Liver (tissue), 9 donors: Measurements from ENCODE around the gene PTRH2. TPM values are rescaled to one million over a fixed set of nuclear protein-coding genes. Genes with fewer than 3 reads are reported as not detected.

ENCODE experiments used
- DNase-seq: peaks from one replicate; pipeline ENCODE4 v3.0.0-alpha.2; 2017; ENCODE audit warnings: low spot score
- H3K27ac ChIP-seq, 2 donors: one replicate each; pipeline ENCODE4 v1.7.0; 2013; ENCODE audit warnings: inconsistent platforms in 2 of 2, low read length in 2 of 2, control low read depth in 1 of 2, low read depth in 1 of 2, mild to moderate bottlenecking in 1 of 2
- H3K27me3 ChIP-seq, 4 donors: one replicate each; pipeline versions ENCODE4 v1.6.1 to v1.7.0; 2013; ENCODE audit warnings: low read length in 3 of 4, inconsistent platforms in 1 of 4, mild to moderate bottlenecking in 1 of 4, moderate library complexity in 1 of 4; ENCODE audit not compliant: control insufficient read depth in 4 of 4, insufficient read depth in 4 of 4
- H3K36me3 ChIP-seq, 4 donors: one replicate each; pipeline versions ENCODE4 v1.6.1 to v1.7.0; 2013; ENCODE audit warnings: low read length in 3 of 4, mild to moderate bottlenecking in 3 of 4, low read depth in 1 of 4, moderate library complexity in 1 of 4; ENCODE audit not compliant: control insufficient read depth in 4 of 4, insufficient read depth in 3 of 4
- H3K4me1 ChIP-seq, 4 donors: one replicate each; pipeline versions ENCODE4 v1.6.1 to v1.7.0; 2013; ENCODE audit warnings: low read length in 3 of 4, mild to moderate bottlenecking in 3 of 4, moderate library complexity in 1 of 4; ENCODE audit not compliant: control insufficient read depth in 4 of 4, insufficient read depth in 4 of 4
- H3K4me3 ChIP-seq, 3 donors: one replicate each; pipeline versions ENCODE4 v1.6.1 to v1.7.0; 2013; ENCODE audit warnings: low read length in 3 of 3, control low read depth in 1 of 3, low read depth in 1 of 3, mild to moderate bottlenecking in 1 of 3
- H3K9ac ChIP-seq, 2 donors: one replicate each; pipeline ENCODE4 v1.7.0; 2013; ENCODE audit warnings: low read length in 2 of 2, mild to moderate bottlenecking in 2 of 2, moderate library complexity in 2 of 2, control low read depth in 1 of 2, low read depth in 1 of 2
- H3K9me3 ChIP-seq, 4 donors: one replicate each; pipeline versions ENCODE4 v1.6.1 to v1.7.0; 2013; ENCODE audit warnings: low read length in 3 of 4; ENCODE audit not compliant: control insufficient read depth in 4 of 4
- ATF3 ChIP-seq: IDR thresholded peaks from 2 replicates; pipeline ENCODE4 v1.6.1; 2016; ENCODE audit warnings: antibody characterized with exemption
- EGR1 ChIP-seq, 2 donors: IDR thresholded peaks; 2 replicates each; pipeline ENCODE4 v1.6.1; 2016 to 2018; ENCODE audit warnings: antibody characterized with exemption in 2 of 2, low read depth in 2 of 2
- FOXA2 ChIP-seq: IDR thresholded peaks from 2 replicates; pipeline ENCODE4 v1.6.1; 2016; ENCODE audit warnings: antibody characterized with exemption
- HNF4A ChIP-seq, 2 donors: conservative IDR thresholded peaks; 2 replicates each; pipeline ENCODE4 v1.6.1; 2016; ENCODE audit warnings: antibody characterized with exemption in 2 of 2, mild to moderate bottlenecking in 2 of 2
- HNF4G ChIP-seq: IDR thresholded peaks from 2 replicates; pipeline ENCODE4 v1.6.1; 2016; ENCODE audit warnings: antibody characterized with exemption
- JUND ChIP-seq, 2 donors: IDR thresholded peaks; 2 replicates each; pipeline ENCODE4 v1.6.1; 2016; ENCODE audit warnings: antibody characterized with exemption in 2 of 2
- MAX ChIP-seq: IDR thresholded peaks from 2 replicates; pipeline ENCODE4 v1.6.1; 2016; ENCODE audit warnings: antibody characterized with exemption
- NR2F2 ChIP-seq: IDR thresholded peaks from 2 replicates; pipeline ENCODE4 v1.6.1; 2016; ENCODE audit warnings: antibody characterized with exemption
- REST ChIP-seq: IDR thresholded peaks from 2 replicates; pipeline ENCODE4 v1.6.1; 2016; ENCODE audit warnings: antibody characterized with exemption, mild to moderate bottlenecking
- RXRA ChIP-seq, 2 donors: IDR thresholded peaks; 2 replicates each; pipeline ENCODE4 v1.6.1; 2017 to 2018; ENCODE audit warnings: antibody characterized with exemption in 2 of 2, mild to moderate bottlenecking in 1 of 2
- SP1 ChIP-seq: IDR thresholded peaks from 2 replicates; pipeline ENCODE4 v1.6.1; 2018; ENCODE audit warnings: antibody characterized with exemption, mild to moderate bottlenecking
- TAF1 ChIP-seq: conservative IDR thresholded peaks from 2 replicates; pipeline ENCODE4 v1.6.1; 2016; ENCODE audit warnings: antibody characterized with exemption, mild to moderate bottlenecking
- YY1 ChIP-seq: IDR thresholded peaks from 2 replicates; pipeline ENCODE4 v1.6.1; 2016; ENCODE audit warnings: antibody characterized with exemption, mild to moderate bottlenecking
- ZBTB33 ChIP-seq: IDR thresholded peaks from 2 replicates; pipeline ENCODE4 v1.6.1; 2016; ENCODE audit warnings: antibody characterized with exemption
- WGBS: extraction: QIAGEN DNeasy Blood & Tissue Kit; methylation state at CpG from one replicate; pipeline ENCODE4 v1.1.7; 2013; 5-methylcytosine and 5-hydroxymethylcytosine counted together
- polyA plus RNA-seq, 2 donors: library from polyadenylated mRNA; stranded (reverse) in 1 of 2; unstranded in 1 of 2; fragments of 200-250 nt in 1 of 2; fragments of >200 nt in 1 of 2; fragmentation: Nextera tagmentation in 1 of 2; extraction: Ambion mirVana in 1 of 2; gene quantifications; one replicate each; pipeline versions ENCODE4 v1.2.1 to v1.2.3, GENCODE V29; 2013 to 2015
- total RNA-seq, 2 donors: library from RNA; depleted of rRNA; stranded (reverse); fragments of >200 nt; gene quantifications; one replicate each; pipeline ENCODE4 v1.2.3, GENCODE V29; 2014
- donor health status: healthy.
- donor health status: healthy.
- donor health status: healthy.
- donor health status: healthy.
- donor health status: healthy.

The PTRH2 gene
- total and polyA plus RNA-seq, 4 donors: 9.7 to 39.1 (median 23.1) TPM

DNA sequence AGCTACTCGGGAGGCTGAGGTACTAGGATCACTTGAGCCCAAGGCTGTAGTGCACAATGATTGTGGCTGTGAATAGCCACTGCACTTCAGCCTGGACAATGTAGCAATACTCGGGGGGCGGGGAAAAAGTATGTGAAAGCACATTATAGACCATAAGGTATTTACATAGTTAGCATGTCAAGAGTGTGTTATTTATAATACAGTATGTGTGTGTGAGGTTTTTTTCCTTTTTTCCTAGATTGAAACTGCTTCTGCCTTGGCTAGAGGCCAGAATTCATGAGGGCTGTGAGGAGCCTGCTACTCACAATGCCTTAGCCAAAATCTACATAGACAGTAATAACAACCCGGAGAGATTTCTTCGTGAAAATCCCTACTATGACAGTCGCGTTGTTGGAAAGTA lies 30.5 kb downstream of the PTRH2 start:
- H3K27ac ChIP-seq: no peak overlapping the region
- H3K9ac ChIP-seq: no peak overlapping the region
- H3K9me3 ChIP-seq: no peaks in the 10 kb centered on the region
- no peaks in the 10 kb centered on the region for H3K27me3 ChIP-seq
- DNase-seq: no peak
- TF ChIP-seq HNF4A (conservative IDR thresholded peaks at IDR 0.05) (no peak), ZBTB33 (no peak), YY1 (no peak), FOXA2 (no peak), EGR1 (IDR thresholded peaks at IDR 0.05; ENCODE audit: low read depth in 2 of 2) (no peak), JUND (IDR thresholded peaks at IDR 0.05) (no peak), SP1 (no peak), TAF1 (no peak), ATF3 (no peak)
- peaks cover 9 to 85% (median 75%) of the 10 kb centered on the region in 4 donors for H3K36me3 ChIP-seq
- H3K4me3 ChIP-seq: no peak overlapping the region
- no peaks in the 10 kb centered on the region for H3K4me1 ChIP-seq
- 93% methylated on average over 7 of the region's 7 CpGs for WGBS

GRCh38 chr17:59675231-59675630 lies 32.0 kb downstream of the PTRH2 start:
- no peak overlapping the region for H3K4me3 ChIP-seq
- no peaks in the 10 kb centered on the region for H3K9me3 ChIP-seq
- no peak overlapping the region for H3K27ac ChIP-seq
- TF ChIP-seq NR2F2 (no peak), ZBTB33 (no peak), MAX (no peak), REST (no peak), YY1 (no peak), ATF3 (no peak), FOXA2 (no peak), JUND (IDR thresholded peaks at IDR 0.05) (no peak), EGR1 (IDR thresholded peaks at IDR 0.05; ENCODE audit: low read depth in 2 of 2) (no peak), HNF4A (conservative IDR thresholded peaks at IDR 0.05) (no peak), RXRA (IDR thresholded peaks at IDR 0.05) (no peak), HNF4G (no peak), SP1 (no peak)
- peaks cover 7 to 81% (median 68%) of the 10 kb centered on the region in 4 donors for H3K36me3 ChIP-seq
- no peak for DNase-seq
- no peaks in the 10 kb centered on the region for H3K4me1 ChIP-seq
- H3K9ac ChIP-seq: no peak overlapping the region
- no peaks in the 10 kb centered on the region for H3K27me3 ChIP-seq
- WGBS: 80% methylated on average over 1 of the region's 1 CpG
